GM21529 (cell line): ENCODE data around the gene MGAT1.
"Not testable (repeated sequence)": the region's sequence is repeated elsewhere in the genome, so short reads cannot be mapped to it uniquely, and the experiment has no call there.

ENCODE experiments used
- ATAC-seq: cut with Tn5 transposase; IDR thresholded peaks from one replicate; pipeline ENCODE4 v1.9.1; 2021; ENCODE audit not compliant: unreplicated experiment

Gene MGAT1

DNA sequence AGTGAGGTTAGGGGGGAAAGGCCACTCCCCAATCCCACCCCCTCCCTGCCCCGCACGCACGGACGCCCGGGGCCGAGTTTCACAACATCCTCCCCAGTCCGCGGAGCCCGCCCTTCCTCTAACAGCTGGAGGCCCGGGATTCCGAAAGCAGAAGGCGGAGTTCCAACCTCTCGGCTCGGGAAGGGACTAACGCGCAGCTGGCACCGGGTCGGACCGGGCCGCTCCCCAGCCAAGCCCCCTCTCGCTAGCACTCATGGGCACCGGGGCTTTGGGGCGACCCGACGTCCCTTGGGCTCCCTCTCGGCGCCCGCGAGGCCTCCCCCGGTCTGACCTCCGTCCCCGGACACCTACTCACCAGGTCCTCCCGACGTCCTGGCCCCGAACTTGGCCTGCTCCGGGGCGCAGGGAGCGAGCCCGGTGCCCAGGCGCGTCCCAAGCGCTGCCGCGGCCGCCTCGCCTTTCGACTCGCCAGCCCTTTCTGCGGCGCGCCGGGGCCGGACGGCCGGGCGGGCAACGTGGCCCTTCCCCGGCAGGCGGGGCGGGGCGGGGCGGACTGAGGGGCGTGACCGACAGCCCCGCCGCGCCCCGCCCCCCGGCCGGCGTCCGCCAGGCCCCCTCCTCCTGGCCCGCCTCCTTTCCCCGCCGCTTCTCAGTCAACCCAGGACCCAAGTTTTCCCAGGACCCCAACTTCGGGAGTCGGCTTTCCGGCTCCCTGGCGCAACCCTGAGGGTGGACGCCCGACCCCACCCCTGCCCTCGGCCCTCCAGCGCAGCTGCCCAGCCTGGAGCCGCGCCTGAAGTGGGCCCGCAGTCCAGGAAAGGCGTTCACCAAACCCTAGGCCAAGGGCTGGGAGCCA is at the start of gene MGAT1:
TSS of gene MGAT1 (minus strand) at position 482 of the 856 bp plus-strand sequence. CDS start 9,835 bp downstream, outside the sequence.
- ATAC-seq: peak; percentile 38

DNA sequence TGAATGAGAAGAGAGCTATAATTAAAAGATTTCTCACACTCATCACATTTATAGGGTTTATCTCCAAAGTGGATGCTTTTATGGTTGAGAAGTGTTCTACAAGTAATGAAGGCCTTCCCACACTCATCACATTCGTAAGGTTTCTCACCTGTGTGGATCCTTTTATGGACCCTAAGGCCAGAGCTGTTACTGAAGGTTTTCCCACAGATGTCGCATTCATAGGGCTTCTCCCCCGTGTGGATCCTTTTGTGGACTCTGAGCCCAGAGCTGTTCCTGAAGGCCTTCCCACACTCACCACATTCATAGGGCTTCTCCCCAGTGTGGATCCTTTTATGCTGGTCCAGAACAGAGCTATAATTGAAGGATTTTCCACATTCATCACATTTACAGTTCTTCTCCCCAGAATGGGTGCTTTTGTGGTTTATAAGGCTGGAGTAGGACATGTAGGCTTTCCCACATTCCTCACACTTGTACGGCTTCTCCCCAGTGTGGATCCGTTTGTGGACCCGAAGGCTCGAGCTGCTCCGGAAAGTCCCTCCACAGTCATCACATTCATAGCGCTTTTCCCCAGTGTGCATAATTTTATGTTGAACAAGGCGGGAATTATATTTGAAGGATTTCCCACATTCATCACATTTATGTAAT is 48.0 kb upstream of the MGAT1 start:
- ATAC-seq: no peak

DNA sequence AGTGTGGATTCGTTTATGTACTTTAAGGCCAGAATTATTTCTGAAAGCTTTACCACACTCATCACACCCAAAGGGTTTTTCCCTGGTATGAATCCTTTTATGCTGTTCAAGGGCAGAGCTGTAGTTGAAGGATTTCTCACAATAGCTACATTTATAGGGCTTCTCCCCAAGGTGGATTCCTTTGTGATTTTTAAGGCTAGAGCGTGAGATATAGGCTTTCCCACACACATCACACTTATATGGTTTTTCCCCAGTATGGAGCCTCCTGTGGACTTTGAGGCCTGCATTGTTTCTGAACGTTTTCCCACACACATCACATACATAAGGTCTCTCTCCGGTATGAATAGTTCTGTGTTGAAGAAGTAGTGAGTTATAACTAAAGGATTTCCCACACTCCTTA is 47.2 kb upstream of the MGAT1 start:
- no peak for ATAC-seq

DNA sequence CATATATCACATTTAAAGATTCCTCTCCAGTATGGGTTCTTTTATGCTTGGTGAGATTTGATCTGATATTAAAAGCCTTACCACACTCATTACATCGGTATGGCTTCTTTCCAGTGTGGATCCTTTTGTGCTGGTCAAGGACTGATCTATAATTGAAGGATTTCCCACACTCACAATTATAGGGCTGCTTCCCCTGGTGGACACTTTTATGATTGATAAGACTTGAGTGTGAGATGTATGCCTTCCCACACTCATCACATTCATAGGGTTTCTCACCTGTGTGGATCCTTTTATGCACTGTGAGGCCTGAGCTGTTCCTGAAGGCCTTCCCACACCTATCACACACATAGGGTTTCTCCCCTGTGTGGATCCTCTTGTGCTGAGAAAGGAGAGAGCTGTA is 46.3 kb upstream of the MGAT1 start:
- no peak for ATAC-seq

DNA sequence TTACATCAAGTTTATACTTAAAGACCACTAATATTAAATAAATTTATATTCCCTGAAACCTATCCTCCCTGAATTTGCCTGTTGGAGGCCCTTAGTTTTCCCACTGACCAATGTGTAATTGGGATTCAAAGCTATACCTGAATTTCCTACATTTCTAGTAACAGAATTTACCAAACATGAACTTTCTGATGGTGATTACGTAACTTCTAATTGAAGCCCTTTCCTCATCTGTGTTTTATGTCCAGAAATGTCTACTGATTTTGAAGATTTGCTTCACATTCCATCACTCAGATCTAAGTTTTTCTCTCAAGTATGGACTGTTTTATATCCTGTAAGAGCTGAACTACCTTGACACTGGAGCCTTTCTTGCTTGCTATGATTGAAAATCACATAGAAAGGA is 45.7 kb upstream of the MGAT1 start:
- no peak for ATAC-seq

DNA sequence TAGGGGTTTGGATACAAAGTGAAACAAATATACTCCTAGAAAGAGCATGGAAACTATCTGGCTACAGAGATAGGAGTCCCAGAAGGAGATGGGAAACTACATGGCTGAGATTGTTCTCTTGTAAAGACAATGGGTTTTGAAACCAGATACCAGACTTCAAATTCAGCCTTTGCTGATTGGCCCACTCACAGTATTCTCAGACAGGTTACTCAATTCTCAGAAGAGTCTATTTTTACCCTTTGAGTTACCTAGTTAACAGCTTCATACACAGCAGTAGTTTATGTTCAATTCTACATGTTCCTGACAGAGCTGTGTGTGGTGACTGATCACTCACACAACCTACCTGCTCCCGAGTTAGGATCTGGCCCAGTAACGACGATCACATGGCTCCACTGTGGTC is 44.4 kb upstream of the MGAT1 start:
- ATAC-seq: no peak

DNA sequence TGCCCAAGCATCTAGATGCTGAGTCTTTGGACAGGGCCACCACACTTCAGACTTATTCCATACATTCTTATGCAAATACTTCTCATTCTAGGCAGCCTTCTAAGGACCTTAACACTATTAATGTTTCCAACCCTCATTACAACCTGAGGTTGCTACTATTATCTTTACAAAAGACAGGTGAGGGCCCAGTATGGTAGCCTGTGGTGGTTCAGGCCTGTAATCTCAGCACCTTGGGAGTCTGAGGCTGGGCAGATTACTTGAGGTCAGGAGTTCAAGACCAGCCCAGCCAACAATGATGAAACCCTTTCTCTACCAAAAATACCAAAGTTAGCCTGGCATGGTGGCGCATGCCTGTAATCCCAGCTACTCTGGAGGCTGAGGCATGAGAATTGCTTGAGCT is 42.3 kb upstream of the MGAT1 start:
- ATAC-seq: no peak

DNA sequence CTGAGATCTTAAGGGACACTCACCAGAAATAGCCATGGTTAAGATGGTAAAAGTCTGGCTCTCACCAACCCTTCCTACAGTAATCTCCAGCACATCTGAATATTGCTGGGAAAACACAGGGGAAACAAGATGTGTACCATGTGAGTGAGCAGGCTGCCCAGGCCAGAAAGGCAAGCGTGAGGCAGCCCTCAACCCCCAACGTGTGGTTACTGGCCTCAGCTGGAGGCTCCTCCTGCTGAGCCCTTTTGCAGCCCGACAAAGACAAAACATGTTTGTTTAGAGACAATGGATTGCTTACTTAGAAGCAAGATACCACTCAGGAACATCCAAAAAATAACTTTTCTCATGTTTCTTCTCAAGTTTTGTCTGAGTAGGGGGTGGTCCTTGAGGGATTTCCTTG is 41.8 kb upstream of the MGAT1 start:
- no peak for ATAC-seq

DNA sequence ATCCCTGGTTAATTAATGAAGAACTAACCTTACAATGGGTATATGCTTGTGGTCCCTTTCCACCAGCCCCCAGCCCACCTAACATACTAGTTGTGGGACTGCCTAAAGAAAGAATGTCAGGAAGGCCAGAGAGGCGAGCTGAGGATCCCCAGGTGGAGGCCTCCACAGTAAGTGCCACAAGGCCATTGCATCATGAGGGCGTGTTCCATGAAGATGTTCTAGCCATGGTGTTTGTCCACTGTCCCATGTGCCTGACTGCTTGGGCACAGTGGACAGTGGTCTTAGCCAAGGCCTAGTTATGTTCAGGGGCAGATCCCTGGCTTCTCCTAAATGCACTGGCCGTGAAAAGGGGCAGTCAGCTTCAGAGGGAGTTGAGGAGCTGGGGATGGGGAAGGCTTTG is 37.3 kb upstream of the MGAT1 start:
- no peak for ATAC-seq

DNA sequence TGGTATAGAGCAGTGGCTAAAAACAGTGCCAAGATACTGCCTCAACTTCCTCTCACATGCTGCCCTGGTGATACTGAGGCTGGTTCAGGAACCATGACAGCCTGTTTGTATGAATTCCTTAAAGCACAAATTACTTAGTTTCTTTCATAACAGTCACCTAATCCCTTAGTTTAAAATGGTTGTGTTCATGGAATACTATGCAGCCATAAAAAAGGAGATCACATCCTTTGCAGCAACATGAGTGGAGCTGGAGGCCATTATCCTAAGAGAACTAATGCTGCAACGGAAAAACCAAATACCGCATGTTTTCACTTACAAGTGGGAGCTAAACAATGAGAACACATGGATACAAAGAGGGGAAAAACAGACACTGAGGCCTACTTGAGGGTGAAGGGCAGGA is 36.6 kb upstream of the MGAT1 start:
- ATAC-seq: no peak

DNA sequence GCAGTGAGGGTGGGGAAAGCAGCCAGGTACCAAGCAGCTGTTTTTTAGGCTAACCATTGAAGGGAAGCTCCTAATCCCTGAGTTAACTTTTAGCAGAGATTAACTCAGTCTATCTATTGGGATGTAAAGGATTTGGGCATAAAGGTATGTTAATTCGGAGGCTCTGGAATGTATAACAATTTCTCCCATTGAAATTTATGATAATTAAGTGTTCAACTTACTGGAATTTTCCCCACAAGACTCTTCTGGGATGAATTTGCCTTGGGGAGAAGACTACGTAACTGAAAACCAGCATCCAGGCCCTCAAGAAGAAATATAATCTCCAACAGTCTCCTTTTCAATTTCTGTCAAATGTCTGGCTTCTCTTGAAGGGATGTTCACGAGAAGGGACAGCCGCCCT is 34.9 kb upstream of the MGAT1 start:
- ATAC-seq: no peak

DNA sequence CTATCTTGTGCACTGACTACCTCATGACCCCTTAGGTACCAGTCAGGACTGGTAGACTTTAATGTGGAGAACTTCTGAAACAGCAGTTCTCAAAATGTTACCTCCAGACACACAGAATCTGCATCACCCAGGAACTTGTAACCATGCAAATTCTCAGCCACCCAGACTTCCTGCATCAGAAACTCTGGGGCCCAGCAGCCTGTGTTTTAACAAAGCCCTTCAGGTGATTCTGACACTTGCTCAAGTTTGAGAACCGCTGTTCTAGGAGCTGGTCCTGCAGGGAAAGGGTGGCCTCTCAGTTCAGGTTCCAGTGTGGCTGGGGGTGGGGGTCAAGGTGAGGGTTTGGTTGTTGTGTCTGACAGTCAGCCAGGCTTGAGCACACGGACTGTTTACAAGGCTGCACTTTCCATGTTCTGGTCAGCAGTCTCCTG is 30.0 kb upstream of the MGAT1 start:
- ATAC-seq: peak; percentile 55

DNA sequence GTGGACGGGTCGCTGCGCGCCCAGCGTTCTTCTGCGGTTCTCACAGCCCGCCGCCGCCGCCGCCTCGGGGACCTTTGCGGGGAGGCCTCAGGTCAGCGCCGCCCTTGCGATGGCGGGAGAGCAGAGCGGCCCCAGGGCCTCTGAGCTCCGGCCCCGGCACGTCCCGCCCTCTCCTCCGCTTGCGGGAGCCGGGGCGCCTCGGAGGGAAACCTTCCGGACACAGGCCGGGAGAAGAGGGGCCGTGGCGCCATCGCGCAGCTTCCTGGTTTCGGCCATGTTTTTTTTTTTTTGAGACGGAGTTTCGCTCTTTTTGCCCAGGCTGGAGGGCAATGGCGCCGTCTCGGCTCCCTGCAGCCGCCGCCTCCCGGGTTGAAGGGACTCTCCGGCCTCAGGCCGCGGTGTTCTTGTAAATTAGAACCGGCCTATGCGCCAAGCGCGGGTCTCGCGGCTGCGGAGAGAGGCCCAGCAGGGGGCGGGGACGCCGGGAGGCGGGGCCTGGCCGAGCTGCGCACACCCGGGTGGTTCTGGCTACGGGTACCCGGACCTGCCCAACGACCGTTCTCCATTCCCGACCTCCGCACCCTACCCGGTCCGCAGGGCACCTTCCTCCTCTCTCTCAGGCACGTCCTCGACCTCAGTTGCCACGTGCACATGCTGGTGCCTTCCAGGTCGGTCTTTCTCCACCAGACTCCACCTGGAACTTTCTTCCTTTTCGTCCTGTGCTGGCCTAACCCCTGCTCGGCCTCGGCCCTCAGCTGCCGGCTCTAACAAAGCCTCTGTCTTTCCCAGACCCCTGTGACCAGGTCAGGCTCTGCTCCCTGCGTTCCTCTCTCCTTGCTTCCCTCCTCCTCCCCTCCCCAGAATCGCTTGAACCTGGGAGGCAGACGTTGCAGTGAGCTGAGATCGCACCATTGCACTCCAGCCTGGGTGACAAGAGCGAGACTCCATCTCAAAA is 28.8 kb upstream of the MGAT1 start:
- ATAC-seq: peak; percentile 70

DNA sequence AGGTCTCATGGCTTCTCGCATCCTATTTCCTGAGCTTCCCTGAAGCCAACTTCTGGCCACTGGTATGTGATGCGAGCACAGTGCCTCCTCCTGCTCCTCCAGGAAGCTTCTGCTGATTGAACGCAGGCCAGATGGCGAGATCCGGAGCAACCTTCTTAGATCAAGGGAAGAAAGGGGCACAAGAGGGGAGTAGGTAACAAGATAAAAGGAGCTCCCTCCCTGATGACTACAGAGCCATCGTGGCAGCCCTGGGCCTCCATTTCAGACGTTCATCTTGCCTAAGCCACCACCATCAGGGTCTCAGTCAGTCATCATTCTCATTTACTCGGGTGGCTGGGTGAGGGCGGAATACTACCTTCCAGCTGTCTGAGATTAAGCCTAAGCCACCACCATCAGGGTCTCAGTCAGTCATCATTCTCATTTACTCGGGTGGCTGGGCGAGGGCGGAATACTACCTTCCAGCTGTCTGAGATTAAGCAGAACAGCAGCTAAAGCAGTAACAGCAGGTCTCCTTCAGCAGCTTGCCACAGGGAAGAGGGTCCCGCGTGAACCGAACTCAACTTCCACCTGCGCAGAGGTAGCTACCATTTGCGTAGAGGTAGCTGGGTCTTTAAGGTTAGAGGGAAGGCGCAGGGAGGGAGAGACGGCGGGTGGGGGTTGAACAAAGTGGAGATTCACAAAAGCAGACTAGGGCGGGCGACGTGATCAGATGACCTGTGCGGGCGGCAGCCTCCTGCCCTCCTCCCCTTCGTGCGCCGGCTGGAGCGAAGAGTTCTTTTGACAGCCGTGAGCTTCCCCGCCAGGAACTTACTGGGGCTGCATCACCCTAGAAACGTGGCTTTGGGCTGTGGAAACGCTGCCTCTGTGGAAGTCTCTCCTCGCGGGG is 27.9 kb upstream of the MGAT1 start:
- peak; percentile 36 for ATAC-seq

DNA sequence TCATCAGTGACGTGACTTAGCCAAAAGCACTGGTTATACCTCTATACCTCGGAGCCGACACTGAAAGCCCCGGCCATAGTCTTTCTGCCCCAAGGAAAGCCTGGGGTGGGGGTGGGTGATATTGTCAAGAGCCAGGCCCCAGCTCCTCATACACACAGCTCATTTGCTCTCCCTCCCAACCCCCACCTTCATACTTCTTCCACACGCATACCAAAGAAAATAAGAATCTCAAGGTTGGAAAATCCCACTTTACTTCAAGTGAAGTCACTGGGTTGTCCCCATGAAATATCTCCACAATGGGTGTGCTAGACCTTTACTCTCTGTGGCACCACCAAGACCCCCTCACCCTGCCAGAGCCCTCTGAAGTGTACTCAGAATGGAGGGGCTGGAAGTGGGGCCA is 27.1 kb upstream of the MGAT1 start:
- ATAC-seq: no peak

DNA sequence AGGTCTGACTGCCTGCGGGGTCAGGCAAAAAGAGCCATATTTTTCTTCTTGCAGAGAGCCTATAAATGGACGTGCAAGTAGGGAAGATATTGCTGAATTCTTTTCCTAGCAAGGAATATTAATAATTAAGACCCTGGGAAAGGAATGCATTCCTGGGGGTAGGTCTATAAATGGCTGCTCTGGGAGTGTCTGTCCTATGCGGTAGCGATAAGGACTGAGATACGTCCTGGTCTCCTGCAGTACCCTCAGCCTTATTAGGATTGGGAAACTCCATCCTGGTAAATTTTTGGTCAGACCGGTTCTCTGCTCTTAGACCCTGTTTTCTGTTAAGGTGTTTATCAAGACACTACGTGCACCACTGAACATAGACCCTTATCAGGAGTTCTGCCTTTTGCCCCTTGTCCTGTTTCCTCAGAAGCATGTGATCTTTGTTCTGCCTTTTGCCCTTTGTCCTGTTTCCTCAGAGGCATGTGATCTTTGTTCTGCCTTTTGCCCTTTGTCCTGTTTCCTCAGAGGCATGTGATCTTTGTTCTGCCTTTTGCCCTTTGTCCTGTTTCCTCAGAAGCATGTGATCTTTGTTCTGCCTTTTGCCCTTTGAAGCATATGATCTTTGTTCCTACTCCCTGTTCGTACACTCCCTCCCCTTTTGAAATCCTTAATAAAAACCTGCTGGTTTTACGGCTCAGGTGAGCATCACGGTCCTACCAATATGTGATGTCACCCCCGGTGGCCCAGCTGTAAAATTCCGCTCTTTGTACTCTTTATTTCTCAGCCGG is 26.3 kb upstream of the MGAT1 start:
- ATAC-seq: not testable (repeated sequence)

DNA sequence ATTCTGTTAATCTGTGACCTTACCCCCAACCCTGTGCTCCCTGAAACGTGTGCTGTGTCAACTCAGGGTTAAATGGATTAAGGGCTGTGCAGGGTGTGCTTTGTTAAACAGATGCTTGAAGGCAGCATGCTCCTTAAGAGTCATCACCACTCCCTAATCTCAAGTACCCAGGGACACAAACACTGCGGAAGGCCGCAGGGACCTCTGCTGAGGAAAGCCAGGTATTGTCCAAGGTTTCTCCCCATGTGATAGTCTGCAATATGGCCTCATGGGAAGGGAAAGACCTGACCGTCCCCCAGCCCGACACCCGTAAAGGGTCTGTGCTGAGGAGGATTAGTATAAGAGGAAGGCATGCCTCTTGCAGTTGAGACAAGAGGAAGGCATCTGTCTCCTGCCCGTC is 24.8 kb upstream of the MGAT1 start:
- ATAC-seq: not testable (repeated sequence)

DNA sequence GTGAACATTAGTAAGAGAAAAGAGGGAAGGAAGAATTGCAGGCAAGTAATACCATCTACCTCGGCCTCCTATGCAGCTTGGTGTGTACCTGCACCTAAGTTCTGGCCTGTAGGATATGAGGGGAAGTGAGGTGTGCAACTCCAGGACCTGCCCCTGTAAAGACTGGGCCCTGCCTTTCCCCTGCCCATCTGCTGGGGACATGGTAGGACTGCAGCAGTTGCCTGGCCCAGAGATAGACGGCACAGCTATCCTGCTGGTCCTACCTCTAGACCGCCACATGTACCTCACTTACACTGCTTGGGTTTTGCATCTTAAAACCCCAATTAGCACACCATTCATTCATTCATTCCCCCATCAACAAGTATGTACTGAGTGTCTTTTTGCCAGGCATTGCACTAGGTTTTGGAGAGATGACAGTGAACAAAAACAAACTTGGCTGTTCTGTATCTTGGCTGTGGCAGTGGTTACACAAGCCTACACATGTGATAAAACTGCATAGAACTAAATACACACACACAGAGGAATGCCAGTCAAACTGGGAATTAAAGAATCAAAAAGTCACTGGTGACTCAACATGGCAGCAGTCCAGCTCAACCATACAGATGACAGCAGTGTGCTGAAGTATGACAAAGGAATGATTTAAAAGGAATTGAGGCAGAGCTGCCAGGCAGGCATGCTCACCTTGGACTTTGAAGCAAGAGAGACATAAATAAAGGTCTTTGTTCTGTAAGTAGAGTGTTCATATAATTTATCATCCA is 23.3 kb upstream of the MGAT1 start:
- ATAC-seq: no peak
